ENCODE results near the gene KCNMB1.

- TF ChIP-seq CTCF (conservative IDR thresholded peaks at IDR 0.05; ENCODE audit: low read length): no peak
- TF ChIP-seq EZH2phosphoT487 (IDR thresholded peaks at IDR 0.05; ENCODE audit: borderline replicate concordance, low read depth, low read length): no peak
These were observed 14.5 kb upstream of the KCNMB1 start for GRCh38 chr5:170403675-170404074.

Data from OCI-LY7 (cell line).